DND-41 (cell line): ENCODE measurements around the gene IL20RA.

ENCODE experiments used
- EZH2 ChIP-seq: IDR thresholded peaks from 3 replicates; pipeline ENCODE4 v1.6.1; 2012; ENCODE audit warnings: borderline replicate concordance, low read depth, mild to moderate bottlenecking, moderate library complexity, low read length, inconsistent platforms; ENCODE audit not compliant: severe bottlenecking
- TF ChIP-seq, protein P1 (sequence below): IDR thresholded peaks from 2 replicates; pipeline ENCODE4 v1.5.1; 2012; ENCODE audit warnings: borderline replicate concordance, low read length, moderate library complexity, mild to moderate bottlenecking; ENCODE audit not compliant: poor library complexity, severe bottlenecking; ENCODE audit errors: extremely low read depth

DNA sequence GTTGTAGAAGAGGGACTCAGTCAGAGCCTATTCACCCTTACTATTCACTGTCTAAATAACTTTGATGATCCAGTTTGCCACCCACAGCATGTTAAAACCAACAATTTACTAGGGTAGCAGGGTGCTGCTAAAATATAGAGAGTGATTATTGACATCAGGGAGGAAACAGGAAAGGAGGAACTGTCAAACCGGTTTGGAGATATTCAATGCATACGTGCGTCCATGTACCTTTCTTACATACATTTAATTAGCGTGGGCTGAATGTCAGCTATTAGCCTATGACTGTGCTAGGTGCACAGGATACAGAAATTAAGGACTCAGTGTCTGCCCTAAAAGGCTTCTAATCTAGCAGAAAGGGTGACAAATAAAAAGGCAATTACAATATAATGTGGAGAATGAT is 57.2 kb downstream of the IL20RA start:
- TF ChIP-seq, protein P1, sequence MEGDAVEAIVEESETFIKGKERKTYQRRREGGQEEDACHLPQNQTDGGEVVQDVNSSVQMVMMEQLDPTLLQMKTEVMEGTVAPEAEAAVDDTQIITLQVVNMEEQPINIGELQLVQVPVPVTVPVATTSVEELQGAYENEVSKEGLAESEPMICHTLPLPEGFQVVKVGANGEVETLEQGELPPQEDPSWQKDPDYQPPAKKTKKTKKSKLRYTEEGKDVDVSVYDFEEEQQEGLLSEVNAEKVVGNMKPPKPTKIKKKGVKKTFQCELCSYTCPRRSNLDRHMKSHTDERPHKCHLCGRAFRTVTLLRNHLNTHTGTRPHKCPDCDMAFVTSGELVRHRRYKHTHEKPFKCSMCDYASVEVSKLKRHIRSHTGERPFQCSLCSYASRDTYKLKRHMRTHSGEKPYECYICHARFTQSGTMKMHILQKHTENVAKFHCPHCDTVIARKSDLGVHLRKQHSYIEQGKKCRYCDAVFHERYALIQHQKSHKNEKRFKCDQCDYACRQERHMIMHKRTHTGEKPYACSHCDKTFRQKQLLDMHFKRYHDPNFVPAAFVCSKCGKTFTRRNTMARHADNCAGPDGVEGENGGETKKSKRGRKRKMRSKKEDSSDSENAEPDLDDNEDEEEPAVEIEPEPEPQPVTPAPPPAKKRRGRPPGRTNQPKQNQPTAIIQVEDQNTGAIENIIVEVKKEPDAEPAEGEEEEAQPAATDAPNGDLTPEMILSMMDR = no peak
- no peak for TF ChIP-seq EZH2
